ENCODE measurements around the gene C5AR1.

The C5AR1 gene

GRCh38 chr19:47357788-47358680 lies 48.4 kb downstream of the C5AR1 start:
- Histone ChIP-seq H3K9me3 (ENCODE audit: low read length) (no peaks in the 10 kb centered on the region), H3K9me2 (ENCODE audit: low read depth, low read length) (no peaks in the 10 kb centered on the region), H3K36me3 (ENCODE audit: insufficient read depth, low read length) (peaks cover 91% of the 10 kb centered on the region), H3K27ac (ENCODE audit: low read depth, low read length, poor library complexity, severe bottlenecking) (no peak overlapping the region), H4K20me1 (ENCODE audit: insufficient read depth, low read length) (no peaks in the 10 kb centered on the region), H2AFZ (ENCODE audit: low read length) (no peak overlapping the region), H3F3A (ENCODE audit: insufficient read depth, low read length) (no peaks in the 10 kb centered on the region), H3K27me3 (ENCODE audit: insufficient read depth, low read length) (no peaks in the 10 kb centered on the region), H3K79me2 (ENCODE audit: insufficient read depth, low read length) (no peaks in the 10 kb centered on the region), H3K4me1 (ENCODE audit: insufficient read depth, low read length, severe bottlenecking) (no peaks in the 10 kb centered on the region), H3K4me2 (ENCODE audit: low read length) (no peak overlapping the region), H3K4me3 (ENCODE audit: low read depth, low read length, poor library complexity, severe bottlenecking) (no peak overlapping the region), H3K9ac (ENCODE audit: low read length) (no peak overlapping the region)
- peak; percentile 50 for TF ChIP-seq CTCF (IDR thresholded peaks at IDR 0.05; ENCODE audit: low read length)
- TF ChIP-seq EZH2 (IDR thresholded peaks at IDR 0.05; ENCODE audit: borderline replicate concordance, low read length): no peak

- TF ChIP-seq CTCF (IDR thresholded peaks at IDR 0.05; ENCODE audit: low read length) (no peak), EZH2 (IDR thresholded peaks at IDR 0.05; ENCODE audit: borderline replicate concordance, low read length) (no peak)
- no peaks in the 10 kb centered on the region for H3K9me2 ChIP-seq (ENCODE audit: low read depth, low read length)
- H3K9ac ChIP-seq (ENCODE audit: low read length): no peak overlapping the region
- H3K79me2 ChIP-seq (ENCODE audit: insufficient read depth, low read length): no peaks in the 10 kb centered on the region
- H3K27me3 ChIP-seq (ENCODE audit: insufficient read depth, low read length): no peaks in the 10 kb centered on the region
- no peaks in the 10 kb centered on the region for H3F3A ChIP-seq (ENCODE audit: insufficient read depth, low read length)
- no peaks in the 10 kb centered on the region for H4K20me1 ChIP-seq (ENCODE audit: insufficient read depth, low read length)
- no peak overlapping the region for H2AFZ ChIP-seq (ENCODE audit: low read length)
- H3K4me3 ChIP-seq (ENCODE audit: low read depth, low read length, poor library complexity, severe bottlenecking): no peak overlapping the region
- peaks cover 91% of the 10 kb centered on the region for H3K36me3 ChIP-seq (ENCODE audit: insufficient read depth, low read length)
- no peak overlapping the region for H3K27ac ChIP-seq (ENCODE audit: low read depth, low read length, poor library complexity, severe bottlenecking)
- no peak overlapping the region for H3K4me2 ChIP-seq (ENCODE audit: low read length)
- H3K4me1 ChIP-seq (ENCODE audit: insufficient read depth, low read length, severe bottlenecking): no peaks in the 10 kb centered on the region
- no peaks in the 10 kb centered on the region for H3K9me3 ChIP-seq (ENCODE audit: low read length)
Observed at GRCh38 chr19:47358936-47359335, 49.3 kb downstream of the C5AR1 start.

- H3K9ac ChIP-seq (ENCODE audit: low read length): no peak overlapping the region
- no peaks in the 10 kb centered on the region for H3K9me3 ChIP-seq (ENCODE audit: low read length)
- H3K9me2 ChIP-seq (ENCODE audit: low read depth, low read length): no peaks in the 10 kb centered on the region
- peaks cover 76% of the 10 kb centered on the region for H3K36me3 ChIP-seq (ENCODE audit: insufficient read depth, low read length)
- no peaks in the 10 kb centered on the region for H3K79me2 ChIP-seq (ENCODE audit: insufficient read depth, low read length)
- no peak overlapping the region for H2AFZ ChIP-seq (ENCODE audit: low read length)
- no peak overlapping the region for H3K27ac ChIP-seq (ENCODE audit: low read depth, low read length, poor library complexity, severe bottlenecking)
- H4K20me1 ChIP-seq (ENCODE audit: insufficient read depth, low read length): no peaks in the 10 kb centered on the region
- H3K4me2 ChIP-seq (ENCODE audit: low read length): no peak overlapping the region
- no peak for TF ChIP-seq CTCF (IDR thresholded peaks at IDR 0.05; ENCODE audit: low read length)
- no peak for TF ChIP-seq EZH2 (IDR thresholded peaks at IDR 0.05; ENCODE audit: borderline replicate concordance, low read length)
- no peaks in the 10 kb centered on the region for H3F3A ChIP-seq (ENCODE audit: insufficient read depth, low read length)
- no peaks in the 10 kb centered on the region for H3K27me3 ChIP-seq (ENCODE audit: insufficient read depth, low read length)
- no peaks in the 10 kb centered on the region for H3K4me1 ChIP-seq (ENCODE audit: insufficient read depth, low read length, severe bottlenecking)
- no peak overlapping the region for H3K4me3 ChIP-seq (ENCODE audit: low read depth, low read length, poor library complexity, severe bottlenecking)
Observed at GRCh38 chr19:47362321-47362720, 52.7 kb downstream of the C5AR1 start.
